HPDE6-E6E7 (cell line): Measurements from ENCODE around the gene ABCC6.
"Not testable (repeated sequence)": the region's sequence is repeated elsewhere in the genome, so short reads cannot be mapped to it uniquely, and the experiment has no call there.

Source experiments
- DNase-seq: peaks from one replicate; pipeline ENCODE4 v3.0.0; 2011; ENCODE audit warnings: missing footprints; ENCODE audit errors: extremely low spot score

Gene ABCC6

GRCh38 chr16:16190546-16190945 lies 32.7 kb downstream of the ABCC6 start:
- DNase-seq, result no peak

- DNase-seq, result no peak
Measured at GRCh38 chr16:16189842-16190241, 33.5 kb downstream of the ABCC6 start.

- DNase-seq, result no peak
Measured at GRCh38 chr16:16188827-16189226, 34.5 kb downstream of the ABCC6 start.

- DNase-seq, result no peak
Measured at GRCh38 chr16:16186820-16187219, 36.5 kb downstream of the ABCC6 start.

GRCh38 chr16:16185095-16185494 lies 38.2 kb downstream of the ABCC6 start:
- DNase-seq, result no peak

GRCh38 chr16:16184594-16184993 lies 38.7 kb downstream of the ABCC6 start:
- no peak for DNase-seq

- no peak for DNase-seq
Measured at GRCh38 chr16:16183562-16183961, 39.7 kb downstream of the ABCC6 start.

- DNase-seq, result no peak
Measured at GRCh38 chr16:16182918-16183317, 40.4 kb downstream of the ABCC6 start.

- not testable (repeated sequence) for DNase-seq
Measured at GRCh38 chr16:16181748-16182147, 41.5 kb downstream of the ABCC6 start.

- no peak for DNase-seq
Measured at GRCh38 chr16:16178455-16179162, 44.7 kb downstream of the ABCC6 start.

GRCh38 chr16:16176328-16176727 lies 47.0 kb downstream of the ABCC6 start:
- DNase-seq, result no peak

GRCh38 chr16:16175296-16175695 lies 48.0 kb downstream of the ABCC6 start:
- no peak for DNase-seq

GRCh38 chr16:16172991-16173390 lies 50.3 kb downstream of the ABCC6 start:
- DNase-seq, result no peak

GRCh38 chr16:16171332-16171919 lies 51.9 kb downstream of the ABCC6 start:
- DNase-seq, result no peak

GRCh38 chr16:16169615-16170014 lies 53.7 kb downstream of the ABCC6 start:
- no peak for DNase-seq

- no peak for DNase-seq
Measured at GRCh38 chr16:16168431-16168830, 54.9 kb downstream of the ABCC6 start.

GRCh38 chr16:16167927-16168326 lies 55.4 kb downstream of the ABCC6 start:
- no peak for DNase-seq

- DNase-seq, result no peak
Measured at GRCh38 chr16:16166949-16167348, 56.3 kb downstream of the ABCC6 start.

- no peak for DNase-seq
Measured at GRCh38 chr16:16166085-16166484, 57.2 kb downstream of the ABCC6 start.

- DNase-seq, result no peak
Measured at GRCh38 chr16:16164243-16164642, 59.1 kb downstream of the ABCC6 start.

GRCh38 chr16:16163571-16163970 lies 59.7 kb downstream of the ABCC6 start:
- no peak for DNase-seq

- no peak for DNase-seq
Measured at GRCh38 chr16:16163109-16163508, 60.2 kb downstream of the ABCC6 start.

GRCh38 chr16:16162591-16162990 lies 60.7 kb downstream of the ABCC6 start:
- DNase-seq, result no peak

GRCh38 chr16:16161840-16162239 lies 61.5 kb downstream of the ABCC6 start:
- DNase-seq, result not testable (repeated sequence)
